DND-41 (cell line): Measurements from ENCODE around the gene ERO1A.

Experiments
- EZH2 ChIP-seq: IDR thresholded peaks from 3 replicates; pipeline ENCODE4 v1.6.1; 2012; ENCODE audit warnings: borderline replicate concordance, low read depth, mild to moderate bottlenecking, moderate library complexity, low read length, inconsistent platforms; ENCODE audit not compliant: severe bottlenecking
- TF ChIP-seq, protein P1 (sequence below): IDR thresholded peaks from 2 replicates; pipeline ENCODE4 v1.5.1; 2012; ENCODE audit warnings: borderline replicate concordance, low read length, moderate library complexity, mild to moderate bottlenecking; ENCODE audit not compliant: poor library complexity, severe bottlenecking; ENCODE audit errors: extremely low read depth

DNA sequence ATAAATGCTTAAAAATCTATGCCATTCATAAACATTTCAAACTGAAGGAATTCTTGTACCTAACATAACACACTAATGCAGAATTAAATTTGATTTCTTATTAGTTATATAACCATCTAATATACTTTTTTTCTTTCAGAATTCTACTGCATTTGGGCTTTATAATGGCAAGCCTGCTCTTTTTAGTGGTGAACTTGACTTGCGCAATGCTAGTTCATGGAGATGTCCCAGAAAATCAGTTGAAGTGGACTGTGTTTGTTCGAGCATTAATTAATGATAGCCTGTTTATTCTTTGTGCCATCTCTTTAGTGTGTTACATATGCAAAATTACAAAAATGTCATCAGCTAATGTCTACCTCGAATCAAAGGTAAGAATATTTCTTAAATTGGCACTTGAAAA lies 95.4 kb downstream of the ERO1A start:
- TF ChIP-seq, protein P1, sequence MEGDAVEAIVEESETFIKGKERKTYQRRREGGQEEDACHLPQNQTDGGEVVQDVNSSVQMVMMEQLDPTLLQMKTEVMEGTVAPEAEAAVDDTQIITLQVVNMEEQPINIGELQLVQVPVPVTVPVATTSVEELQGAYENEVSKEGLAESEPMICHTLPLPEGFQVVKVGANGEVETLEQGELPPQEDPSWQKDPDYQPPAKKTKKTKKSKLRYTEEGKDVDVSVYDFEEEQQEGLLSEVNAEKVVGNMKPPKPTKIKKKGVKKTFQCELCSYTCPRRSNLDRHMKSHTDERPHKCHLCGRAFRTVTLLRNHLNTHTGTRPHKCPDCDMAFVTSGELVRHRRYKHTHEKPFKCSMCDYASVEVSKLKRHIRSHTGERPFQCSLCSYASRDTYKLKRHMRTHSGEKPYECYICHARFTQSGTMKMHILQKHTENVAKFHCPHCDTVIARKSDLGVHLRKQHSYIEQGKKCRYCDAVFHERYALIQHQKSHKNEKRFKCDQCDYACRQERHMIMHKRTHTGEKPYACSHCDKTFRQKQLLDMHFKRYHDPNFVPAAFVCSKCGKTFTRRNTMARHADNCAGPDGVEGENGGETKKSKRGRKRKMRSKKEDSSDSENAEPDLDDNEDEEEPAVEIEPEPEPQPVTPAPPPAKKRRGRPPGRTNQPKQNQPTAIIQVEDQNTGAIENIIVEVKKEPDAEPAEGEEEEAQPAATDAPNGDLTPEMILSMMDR = no peak
- no peak for TF ChIP-seq EZH2
